Measurements from ENCODE around the gene RAB11FIP5. TPM values are rescaled to one million over a fixed set of nuclear protein-coding genes. Genes with fewer than 3 reads are reported as not detected.

Gene RAB11FIP5
- total and polyA plus RNA-seq, 2 experiments from 2014 or later = 4.4 to 16.6 TPM

GRCh38 chr2:73134471-73134870 is 21.7 kb upstream of the RAB11FIP5 start (continued):
- TF ChIP-seq EZH2 (IDR thresholded peaks at IDR 0.05; ENCODE audit: low read depth, unreplicated experiment) = no peak
- no peak for TF ChIP-seq NANOG (IDR thresholded peaks at IDR 0.05; ENCODE audit: borderline replicate concordance)
- TF ChIP-seq, protein P1, sequence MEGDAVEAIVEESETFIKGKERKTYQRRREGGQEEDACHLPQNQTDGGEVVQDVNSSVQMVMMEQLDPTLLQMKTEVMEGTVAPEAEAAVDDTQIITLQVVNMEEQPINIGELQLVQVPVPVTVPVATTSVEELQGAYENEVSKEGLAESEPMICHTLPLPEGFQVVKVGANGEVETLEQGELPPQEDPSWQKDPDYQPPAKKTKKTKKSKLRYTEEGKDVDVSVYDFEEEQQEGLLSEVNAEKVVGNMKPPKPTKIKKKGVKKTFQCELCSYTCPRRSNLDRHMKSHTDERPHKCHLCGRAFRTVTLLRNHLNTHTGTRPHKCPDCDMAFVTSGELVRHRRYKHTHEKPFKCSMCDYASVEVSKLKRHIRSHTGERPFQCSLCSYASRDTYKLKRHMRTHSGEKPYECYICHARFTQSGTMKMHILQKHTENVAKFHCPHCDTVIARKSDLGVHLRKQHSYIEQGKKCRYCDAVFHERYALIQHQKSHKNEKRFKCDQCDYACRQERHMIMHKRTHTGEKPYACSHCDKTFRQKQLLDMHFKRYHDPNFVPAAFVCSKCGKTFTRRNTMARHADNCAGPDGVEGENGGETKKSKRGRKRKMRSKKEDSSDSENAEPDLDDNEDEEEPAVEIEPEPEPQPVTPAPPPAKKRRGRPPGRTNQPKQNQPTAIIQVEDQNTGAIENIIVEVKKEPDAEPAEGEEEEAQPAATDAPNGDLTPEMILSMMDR (conservative IDR thresholded peaks at IDR 0.05; ENCODE audit: low read depth in 2 of 2) = no peak
- no peak for TF ChIP-seq REST (IDR thresholded peaks at IDR 0.05; ENCODE audit: unreplicated experiment)
- no peak for TF ChIP-seq JUNB (IDR thresholded peaks at IDR 0.05; ENCODE audit: unreplicated experiment)

GRCh38 chr2:73133566-73134197 is 20.9 kb upstream of the RAB11FIP5 start:
- peaks cover 12% of the 10 kb centered on the region for H3K27me3 Mint-ChIP-seq (ENCODE audit: insufficient read depth, low read depth, poor library complexity)
- Histone ChIP-seq H3K36me3 (ENCODE audit: insufficient read depth) (no peaks in the 10 kb centered on the region), H2AFZ (peak overlapping the region; percentile 72; the same call in 1 of the 2 replicates), H3K4me2 (no peak overlapping the region), H3K4me1 (ENCODE audit: insufficient read depth) (0 out of 2 replicates have a peak, but pooled peaks cover under 1% of the 10 kb centered on the region), H3F3A (replicated peaks; ENCODE audit: low read depth) (no peaks in the 10 kb centered on the region), H3K27ac (ENCODE audit: low read depth) (no peak overlapping the region), H3K79me2 (replicated peaks; ENCODE audit: insufficient read depth) (no peaks in the 10 kb centered on the region), H3K27me3 (ENCODE audit: insufficient read depth) (no peaks in the 10 kb centered on the region), H4K20me1 (replicated peaks; ENCODE audit: insufficient read depth) (no peaks in the 10 kb centered on the region), H3K4me3 (no peak overlapping the region), H3K9me2 (ENCODE audit: insufficient read depth) (no peaks in the 10 kb centered on the region)
- peaks cover 12% of the 10 kb centered on the region; the same call in 2 of the 3 replicates for H3K4me1 Mint-ChIP-seq
- H3K36me3 Mint-ChIP-seq (ENCODE audit: low read depth) = no peaks in the 10 kb centered on the region
- TF ChIP-seq, protein P1 (conservative IDR thresholded peaks at IDR 0.05; ENCODE audit: low read depth in 2 of 2) = no peak
- TF ChIP-seq POLR2AphosphoS5 (IDR thresholded peaks at IDR 0.05; ENCODE audit: low read depth) (no peak), NANOG (IDR thresholded peaks at IDR 0.05; ENCODE audit: borderline replicate concordance) (no peak), REST (IDR thresholded peaks at IDR 0.05; ENCODE audit: unreplicated experiment) (no peak)
- ATAC-seq = no peak
- H3K27ac Mint-ChIP-seq = no peak overlapping the region
- H3K4me3 Mint-ChIP-seq = no peak overlapping the region
- H3K9me3 Mint-ChIP-seq = peaks cover 2% of the 10 kb centered on the region; the same call in 1 of the 3 replicates
- DNase-seq (ENCODE audit: low spot score) = no peak
